Uterus (tissue), 2 donors: ENCODE data around the gene KLK12.
A peak's percentile ranks its signal among the peaks of the same experiment; 100 is the strongest.

ENCODE experiments used
- POLR2A ChIP-seq, 2 donors: fragments of 450-650 bp; IDR thresholded peaks; one replicate each; pipeline ENCODE4 v1.6.1; 2016; ENCODE audit warnings: antibody characterized with exemption in 2 of 2, mild to moderate bottlenecking in 1 of 2, moderate library complexity in 1 of 2
- TF ChIP-seq, protein P1 (sequence below), 4 experiments: fragments of 200-600 bp in 2 of 4; fragments of 450-650 bp in 2 of 4; sonication (generic) in 2 of 4; IDR thresholded peaks; one replicate each; pipeline ENCODE4 v1.5.1; 2016 to 2019; ENCODE audit warnings: antibody characterized with exemption in 4 of 4, mild to moderate bottlenecking in 2 of 4, moderate library complexity in 1 of 4

DNA sequence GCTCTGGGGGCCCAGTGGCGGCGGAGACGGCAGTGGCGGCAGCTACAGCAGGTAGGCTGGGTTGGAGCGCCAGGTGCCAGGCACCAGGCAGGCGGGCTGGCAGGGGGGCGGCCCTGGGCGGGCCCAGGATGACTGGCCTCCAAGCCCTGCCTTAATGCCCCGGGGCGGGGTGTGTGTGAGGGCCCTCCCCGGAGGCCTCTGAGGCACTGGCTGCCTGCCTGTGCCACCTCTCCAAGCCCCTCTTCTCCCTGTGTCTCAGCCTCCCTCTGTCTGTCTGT, 8.3 kb downstream of the KLK12 start, which contains the start of gene KLK11:
- TF ChIP-seq, protein P1, sequence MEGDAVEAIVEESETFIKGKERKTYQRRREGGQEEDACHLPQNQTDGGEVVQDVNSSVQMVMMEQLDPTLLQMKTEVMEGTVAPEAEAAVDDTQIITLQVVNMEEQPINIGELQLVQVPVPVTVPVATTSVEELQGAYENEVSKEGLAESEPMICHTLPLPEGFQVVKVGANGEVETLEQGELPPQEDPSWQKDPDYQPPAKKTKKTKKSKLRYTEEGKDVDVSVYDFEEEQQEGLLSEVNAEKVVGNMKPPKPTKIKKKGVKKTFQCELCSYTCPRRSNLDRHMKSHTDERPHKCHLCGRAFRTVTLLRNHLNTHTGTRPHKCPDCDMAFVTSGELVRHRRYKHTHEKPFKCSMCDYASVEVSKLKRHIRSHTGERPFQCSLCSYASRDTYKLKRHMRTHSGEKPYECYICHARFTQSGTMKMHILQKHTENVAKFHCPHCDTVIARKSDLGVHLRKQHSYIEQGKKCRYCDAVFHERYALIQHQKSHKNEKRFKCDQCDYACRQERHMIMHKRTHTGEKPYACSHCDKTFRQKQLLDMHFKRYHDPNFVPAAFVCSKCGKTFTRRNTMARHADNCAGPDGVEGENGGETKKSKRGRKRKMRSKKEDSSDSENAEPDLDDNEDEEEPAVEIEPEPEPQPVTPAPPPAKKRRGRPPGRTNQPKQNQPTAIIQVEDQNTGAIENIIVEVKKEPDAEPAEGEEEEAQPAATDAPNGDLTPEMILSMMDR (IDR thresholded peaks at IDR 0.05) = no peak
- peak in 1 of 2 donors; percentile 33 for TF ChIP-seq POLR2A (IDR thresholded peaks at IDR 0.05)
